HG03469 (cell line): ENCODE data around the gene KLRF2.
"Not testable (repeated sequence)": the region's sequence is repeated elsewhere in the genome, so short reads cannot be mapped to it uniquely, and the experiment has no call there.

Experiments used
- ATAC-seq: cut with Tn5 transposase; IDR thresholded peaks from one replicate; pipeline ENCODE4 v1.9.1; 2021; ENCODE audit warnings: mild to moderate bottlenecking, moderate library complexity, moderate number of reproducible peaks; ENCODE audit not compliant: unreplicated experiment

Gene KLRF2

GRCh38 chr12:9881246-9881645 is at the start of gene KLRF2:
Gene KLRF2 (plus strand): TSS chr12:9881489. CDS start chr12:9881596, 107 bp downstream.
- ATAC-seq: no peak

GRCh38 chr12:9831720-9832119 is 49.6 kb upstream of the KLRF2 start:
- no peak for ATAC-seq

GRCh38 chr12:9843407-9843806 is 37.9 kb upstream of the KLRF2 start:
- no peak for ATAC-seq

GRCh38 chr12:9848899-9849298 is 32.4 kb upstream of the KLRF2 start:
- ATAC-seq: no peak

- no peak for ATAC-seq
Measured at GRCh38 chr12:9851050-9851449, 30.2 kb upstream of the KLRF2 start.

- ATAC-seq: no peak
Measured at GRCh38 chr12:9851927-9852326, 29.4 kb upstream of the KLRF2 start.

- no peak for ATAC-seq
Measured at GRCh38 chr12:9856151-9856550, 25.1 kb upstream of the KLRF2 start.

GRCh38 chr12:9856894-9857293 is 24.4 kb upstream of the KLRF2 start:
- no peak for ATAC-seq

GRCh38 chr12:9858135-9858534 is 23.2 kb upstream of the KLRF2 start:
- ATAC-seq: no peak

GRCh38 chr12:9864913-9865675 is 16.2 kb upstream of the KLRF2 start:
- no peak for ATAC-seq

- ATAC-seq: no peak
Measured at GRCh38 chr12:9866860-9867269, 14.4 kb upstream of the KLRF2 start.

GRCh38 chr12:9867531-9867930 is 13.8 kb upstream of the KLRF2 start:
- no peak for ATAC-seq

GRCh38 chr12:9868311-9868801 is 12.9 kb upstream of the KLRF2 start:
- no peak for ATAC-seq

- ATAC-seq: no peak
Measured at GRCh38 chr12:9868951-9869306, 12.4 kb upstream of the KLRF2 start.

GRCh38 chr12:9869307-9870161 is 11.8 kb upstream of the KLRF2 start, which contains the start of gene CLEC2B:
Gene CLEC2B (minus strand): TSS chr12:9869354.
- ATAC-seq: no peak

- ATAC-seq: no peak
Measured at GRCh38 chr12:9870286-9870866, 10.9 kb upstream of the KLRF2 start.

GRCh38 chr12:9872162-9872561 is 9.1 kb upstream of the KLRF2 start:
- ATAC-seq: no peak

GRCh38 chr12:9872742-9873141 is 8.5 kb upstream of the KLRF2 start:
- no peak for ATAC-seq

GRCh38 chr12:9876120-9876519 is 5.2 kb upstream of the KLRF2 start:
- not testable (repeated sequence) for ATAC-seq

- no peak for ATAC-seq
Measured at GRCh38 chr12:9880532-9881078, 684 bp upstream of the KLRF2 start.

- no peak for ATAC-seq
Measured at GRCh38 chr12:9881988-9882387, 699 bp downstream of the KLRF2 start.
